NCI-H1436 (cell line): ENCODE data around the gene MARS1.

ENCODE experiments used
- DNase-seq: peaks from one replicate; lab custom pipeline; 2025; lab: John Stamatoyannopoulos, UW

MARS1 gene

DNA sequence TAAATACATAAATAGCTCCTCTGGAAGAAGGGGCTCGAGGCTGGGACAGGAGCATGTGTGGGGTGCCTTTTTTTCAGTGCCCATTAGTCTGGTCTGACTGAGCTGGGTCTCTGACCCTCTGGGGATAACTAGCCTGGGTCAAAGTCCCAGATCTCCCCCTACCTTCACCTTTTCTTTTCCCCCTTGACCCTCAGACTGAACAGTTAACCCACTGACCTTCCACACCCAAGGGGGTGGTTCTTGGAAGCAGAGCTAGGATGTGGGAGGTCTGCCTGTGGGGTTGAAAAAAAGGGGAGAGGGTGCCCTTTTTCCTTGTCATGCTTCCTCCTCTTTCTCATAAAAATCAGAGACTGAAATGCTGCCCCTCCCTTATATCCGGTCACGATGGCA is 29.2 kb upstream of the MARS1 start:
- no peak for DNase-seq

DNA sequence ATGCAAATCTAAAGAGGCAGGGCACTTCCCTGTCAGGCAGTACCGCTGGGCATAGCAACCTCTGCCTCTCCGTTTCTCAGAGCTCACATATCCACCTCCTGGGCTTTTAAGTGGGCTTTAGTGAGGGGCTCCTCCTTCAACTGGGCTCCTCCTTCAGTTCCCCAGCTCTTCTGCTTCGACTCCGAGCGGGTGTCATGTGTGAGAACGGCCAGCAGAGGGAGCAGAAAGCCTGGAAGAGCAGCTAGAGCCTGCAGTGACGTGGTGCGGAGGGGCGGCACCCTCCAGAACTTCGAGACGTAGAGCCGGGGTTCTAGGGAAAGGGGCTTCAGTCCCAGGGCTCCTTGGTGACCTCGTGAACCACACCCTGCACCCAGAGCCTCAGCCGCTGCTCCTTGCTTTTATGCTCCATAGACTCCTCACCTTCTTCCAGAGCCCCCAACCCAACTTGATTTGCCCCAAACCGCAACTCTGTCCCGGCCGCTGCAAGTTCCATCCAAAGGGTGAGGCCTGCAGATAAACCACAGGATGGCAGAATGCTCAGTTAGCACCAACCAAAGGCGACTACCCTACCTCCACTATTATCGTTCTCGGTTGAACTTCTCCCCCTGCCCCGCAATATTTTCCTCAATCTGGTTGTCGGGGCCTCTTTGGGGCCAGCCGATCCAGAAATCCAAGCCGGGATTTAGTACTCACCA is 28.7 kb upstream of the MARS1 start:
- peak; percentile 94 for DNase-seq

DNA sequence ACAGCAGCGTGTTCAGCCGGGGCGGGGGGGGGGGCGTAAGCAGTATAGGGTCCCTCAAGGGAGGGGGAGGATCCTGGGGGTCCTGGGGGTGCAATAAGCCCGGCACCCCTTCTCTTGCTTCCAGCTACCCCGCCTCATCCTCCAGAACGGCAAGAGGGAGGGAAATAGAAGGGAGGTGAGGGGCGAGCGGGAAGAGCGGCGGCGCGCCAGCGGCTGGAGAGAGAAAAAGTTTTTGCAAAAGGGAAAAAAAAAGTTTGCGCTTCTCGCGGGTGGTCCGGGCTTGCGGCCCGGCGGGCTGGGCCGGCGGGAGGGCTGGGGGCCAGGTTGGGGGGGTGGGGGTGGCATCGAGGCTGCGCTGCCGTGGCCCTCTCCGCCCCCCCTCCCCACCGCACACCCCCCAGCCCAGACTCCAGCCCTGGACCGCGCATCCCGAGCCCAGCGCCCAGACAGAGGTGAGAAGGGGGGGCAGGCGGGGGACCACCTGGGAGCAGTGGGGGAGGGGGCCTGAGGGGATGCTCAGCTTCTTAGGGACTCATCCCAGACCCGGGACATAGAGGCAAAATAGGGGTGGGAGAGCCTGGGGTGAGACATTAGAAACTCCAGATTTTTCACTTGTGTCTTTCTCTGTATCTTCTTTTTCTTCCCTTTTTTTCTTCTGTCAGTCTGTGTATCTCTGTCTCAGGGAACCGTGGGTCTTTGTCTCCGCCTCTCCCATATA is 28.0 kb upstream of the MARS1 start, which contains the start of gene GLI1:
TSS of gene GLI1 (plus strand) at position 36 of the 718 bp plus-strand sequence. CDS start 3,907 bp downstream, outside the sequence.
- no peak for DNase-seq

GRCh38 chr12:57460468-57460784 is 27.4 kb upstream of the MARS1 start:
- DNase-seq, result no peak

- DNase-seq, result no peak
Measured at GRCh38 chr12:57460841-57461275, 27.0 kb upstream of the MARS1 start.

DNA sequence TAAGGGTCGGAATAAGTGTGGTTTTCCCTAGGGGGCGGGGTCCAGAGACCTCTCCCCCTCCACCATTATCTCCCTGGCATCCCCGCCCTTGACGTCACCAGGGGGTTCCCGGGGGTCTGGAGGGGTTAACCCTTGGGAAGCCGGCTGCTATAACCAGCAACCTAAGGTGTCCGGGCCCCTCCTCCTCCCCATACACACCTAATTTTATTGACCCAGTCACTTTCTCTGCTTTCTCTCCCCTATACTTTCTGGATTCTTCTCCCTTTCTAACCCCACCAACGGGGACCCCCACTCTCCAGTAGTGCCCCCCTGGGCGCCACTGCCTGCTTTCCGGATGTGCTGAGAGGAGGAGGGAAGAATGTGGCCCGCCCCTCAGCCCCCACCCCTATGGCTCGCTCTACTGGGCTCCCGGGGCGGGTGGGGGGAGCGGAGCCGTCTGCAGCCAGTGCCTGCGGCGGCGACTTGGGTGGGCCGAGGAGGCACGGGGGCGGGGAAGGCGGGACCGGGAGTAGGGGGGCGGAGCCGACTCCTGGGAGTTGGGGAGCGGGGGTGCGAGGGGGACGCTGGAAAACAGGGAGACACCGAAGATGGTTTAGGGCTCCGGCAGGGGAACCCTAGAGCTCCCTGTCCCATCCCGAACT is 26.5 kb upstream of the MARS1 start:
- DNase-seq, result no peak

- no peak for DNase-seq
Measured at GRCh38 chr12:57461917-57462250, 26.0 kb upstream of the MARS1 start.

DNA sequence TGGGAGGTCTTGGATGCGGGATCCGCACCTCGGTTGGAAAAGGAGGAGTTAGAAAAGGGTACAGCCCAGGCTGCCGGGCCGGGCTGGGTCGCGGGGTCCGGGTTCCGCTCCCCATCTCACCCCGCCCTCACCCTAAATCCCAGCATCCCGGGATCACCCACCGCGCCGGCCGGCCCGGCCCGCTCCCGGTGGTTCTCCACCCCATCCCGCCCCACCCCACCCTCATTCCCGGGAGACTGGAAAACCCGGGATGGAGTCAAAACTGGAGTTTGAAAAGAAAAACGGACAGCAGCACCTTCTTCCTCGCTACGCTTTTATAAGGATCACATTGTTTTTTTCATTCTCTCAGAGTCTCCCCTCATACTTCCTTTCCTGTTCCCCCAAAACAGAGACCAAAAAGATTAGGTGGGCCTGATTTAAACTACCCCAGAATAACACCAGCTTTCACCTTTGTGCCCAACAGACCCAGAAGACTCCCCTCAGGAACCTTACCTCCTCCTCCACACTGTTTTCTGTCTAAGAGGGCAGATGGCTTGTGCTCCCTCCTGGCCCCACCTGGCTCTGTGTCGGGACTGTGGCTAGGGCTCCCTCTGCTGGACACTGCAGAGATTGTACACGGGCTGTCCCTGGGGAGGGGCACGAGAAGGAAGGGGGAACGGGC is 25.5 kb upstream of the MARS1 start:
- peak; percentile 88 for DNase-seq

- DNase-seq, result no peak
Measured at GRCh38 chr12:57462912-57463253, 25.0 kb upstream of the MARS1 start.

- no peak for DNase-seq
Measured at GRCh38 chr12:57464569-57464968, 23.3 kb upstream of the MARS1 start.

DNA sequence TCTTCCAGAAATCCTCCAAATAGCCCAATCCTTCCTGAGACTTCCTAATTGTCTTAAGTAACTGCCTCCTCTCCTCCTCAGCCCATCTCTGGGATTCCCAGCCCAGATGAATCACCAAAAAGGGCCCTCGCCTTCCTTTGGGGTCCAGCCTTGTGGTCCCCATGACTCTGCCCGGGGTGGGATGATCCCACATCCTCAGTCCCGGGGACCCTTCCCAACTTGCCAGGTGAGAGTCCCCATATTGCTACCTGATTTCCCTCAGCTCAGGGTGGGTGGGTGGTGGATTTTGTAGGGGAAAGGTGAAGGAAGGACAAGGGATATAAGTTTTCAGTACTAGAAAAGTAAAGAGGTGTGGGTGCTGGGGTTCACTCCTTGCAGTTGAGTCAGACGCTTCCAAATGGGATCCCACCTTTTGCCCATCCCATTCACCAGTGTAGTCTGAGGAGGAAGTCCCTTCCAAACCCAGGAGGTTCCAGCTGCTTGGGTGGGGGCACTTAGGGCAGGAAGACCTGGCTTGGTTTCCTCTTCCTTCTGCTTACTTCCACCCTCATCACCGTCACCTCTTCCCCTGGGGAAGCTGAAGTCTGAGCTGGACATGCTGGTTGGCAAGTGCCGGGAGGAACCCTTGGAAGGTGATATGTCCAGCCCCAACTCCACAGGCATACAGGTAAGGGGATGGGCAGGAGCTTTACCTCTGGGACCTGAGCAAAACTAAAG is 22.7 kb upstream of the MARS1 start:
- DNase-seq, result no peak

DNA sequence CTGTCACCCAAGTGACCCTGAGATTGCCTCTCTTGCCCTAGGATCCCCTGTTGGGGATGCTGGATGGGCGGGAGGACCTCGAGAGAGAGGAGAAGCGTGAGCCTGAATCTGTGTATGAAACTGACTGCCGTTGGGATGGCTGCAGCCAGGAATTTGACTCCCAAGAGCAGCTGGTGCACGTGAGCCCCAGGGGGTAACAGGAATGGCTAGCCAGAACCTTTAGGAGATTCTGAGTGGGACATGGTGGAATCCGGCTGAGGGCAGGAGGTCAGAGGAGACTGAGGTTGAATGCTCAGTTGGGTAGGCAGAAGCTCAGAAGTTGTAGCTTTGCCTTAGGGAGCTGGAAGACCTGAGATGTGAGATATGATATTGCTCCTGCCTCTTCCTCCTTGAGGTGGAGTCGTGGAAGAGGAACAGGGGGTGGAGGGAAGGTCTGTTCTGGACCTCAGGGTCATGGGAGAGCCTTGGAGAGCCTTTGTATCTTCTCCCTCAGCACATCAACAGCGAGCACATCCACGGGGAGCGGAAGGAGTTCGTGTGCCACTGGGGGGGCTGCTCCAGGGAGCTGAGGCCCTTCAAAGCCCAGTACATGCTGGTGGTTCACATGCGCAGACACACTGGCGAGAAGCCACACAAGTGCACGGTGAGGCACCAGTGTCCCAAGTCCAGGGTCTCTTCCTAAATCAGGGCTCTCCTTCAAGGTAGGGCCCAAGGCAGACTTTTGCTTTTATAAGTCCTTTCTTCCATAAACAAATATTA is 21.9 kb upstream of the MARS1 start:
- no peak for DNase-seq

- no peak for DNase-seq
Measured at GRCh38 chr12:57467212-57467874, 20.5 kb upstream of the MARS1 start.

DNA sequence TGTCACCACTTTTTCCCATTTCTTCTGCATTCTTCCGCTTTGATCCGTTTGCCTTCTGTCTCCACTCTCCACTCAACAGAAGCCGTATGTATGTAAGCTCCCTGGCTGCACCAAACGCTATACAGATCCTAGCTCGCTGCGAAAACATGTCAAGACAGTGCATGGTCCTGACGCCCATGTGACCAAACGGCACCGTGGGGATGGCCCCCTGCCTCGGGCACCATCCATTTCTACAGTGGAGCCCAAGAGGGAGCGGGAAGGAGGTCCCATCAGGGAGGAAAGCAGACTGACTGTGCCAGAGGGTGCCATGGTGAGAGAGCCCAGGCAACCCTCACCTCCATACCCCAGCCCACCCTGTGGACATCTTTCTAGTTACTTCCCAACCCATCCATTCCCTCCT is 20.0 kb upstream of the MARS1 start:
- DNase-seq, result no peak

GRCh38 chr12:57469296-57470164 is 18.3 kb upstream of the MARS1 start:
- no peak for DNase-seq

GRCh38 chr12:57470286-57470969 is 17.4 kb upstream of the MARS1 start:
- no peak for DNase-seq

DNA sequence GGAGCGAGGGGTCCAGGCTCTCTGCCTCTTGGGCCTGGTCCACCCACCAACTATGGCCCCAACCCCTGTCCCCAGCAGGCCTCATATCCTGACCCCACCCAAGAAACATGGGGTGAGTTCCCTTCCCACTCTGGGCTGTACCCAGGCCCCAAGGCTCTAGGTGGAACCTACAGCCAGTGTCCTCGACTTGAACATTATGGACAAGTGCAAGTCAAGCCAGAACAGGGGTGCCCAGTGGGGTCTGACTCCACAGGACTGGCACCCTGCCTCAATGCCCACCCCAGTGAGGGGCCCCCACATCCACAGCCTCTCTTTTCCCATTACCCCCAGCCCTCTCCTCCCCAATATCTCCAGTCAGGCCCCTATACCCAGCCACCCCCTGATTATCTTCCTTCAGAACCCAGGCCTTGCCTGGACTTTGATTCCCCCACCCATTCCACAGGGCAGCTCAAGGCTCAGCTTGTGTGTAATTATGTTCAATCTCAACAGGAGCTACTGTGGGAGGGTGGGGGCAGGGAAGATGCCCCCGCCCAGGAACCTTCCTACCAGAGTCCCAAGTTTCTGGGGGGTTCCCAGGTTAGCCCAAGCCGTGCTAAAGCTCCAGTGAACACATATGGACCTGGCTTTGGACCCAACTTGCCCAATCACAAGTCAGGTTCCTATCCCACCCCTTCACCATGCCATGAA is 16.8 kb upstream of the MARS1 start:
- DNase-seq, result no peak

GRCh38 chr12:57471661-57472060 is 16.2 kb upstream of the MARS1 start:
- no peak for DNase-seq

- DNase-seq, result no peak
Measured at GRCh38 chr12:57472391-57472790, 15.5 kb upstream of the MARS1 start.
